Fibroblast of lung (primary cell): ENCODE results near the gene GAA. TPM values are rescaled to one million over a fixed set of nuclear protein-coding genes. Genes with fewer than 3 reads are reported as not detected.

ENCODE experiments used
- DNase-seq, 2 donors: peaks; one replicate each; pipeline versions ENCODE4 v3.0.0 to v3.0.0-alpha.2; 2010; ENCODE audit warnings: low read depth in 2 of 2
- H2AFZ ChIP-seq: 2 replicates; pipeline ENCODE4 v1.5.1; 2012; ENCODE audit warnings: low read length, control low read depth, inconsistent platforms
- H3K27ac ChIP-seq: 2 replicates; pipeline ENCODE4 v1.5.1; 2011; ENCODE audit warnings: low read length, control low read depth; ENCODE audit not compliant: insufficient read depth
- H3K27me3 ChIP-seq: 2 replicates; pipeline ENCODE4 v1.5.1; 2011; ENCODE audit warnings: mild to moderate bottlenecking, low read length; ENCODE audit not compliant: control insufficient read depth, insufficient read depth
- H3K36me3 ChIP-seq: 2 replicates; pipeline ENCODE4 v1.5.1; 2011; ENCODE audit warnings: low read length; ENCODE audit not compliant: control insufficient read depth, insufficient read depth
- H3K4me1 ChIP-seq: 2 replicates; pipeline ENCODE4 v1.5.1; 2011; ENCODE audit warnings: low read length; ENCODE audit not compliant: control insufficient read depth, insufficient read depth; ENCODE audit errors: extremely low read depth
- H3K4me2 ChIP-seq: 2 replicates; pipeline ENCODE4 v1.5.1; 2011; ENCODE audit warnings: low read length, control low read depth; ENCODE audit not compliant: insufficient read depth; ENCODE audit errors: extremely low read depth
- H3K4me3 ChIP-seq, 4 experiments: fragments of 200-600 bp in 1 of 4; sonication (generic) in 1 of 4; replicated peaks in 1 of 4; 2 replicates each; pipeline ENCODE4 v1.5.1; 2011 to 2016; ENCODE audit warnings: low read length in 4 of 4, low read depth in 3 of 4, mild to moderate bottlenecking in 3 of 4, control low read depth in 2 of 4, inconsistent platforms in 1 of 4, mixed read lengths in 1 of 4; ENCODE audit not compliant: insufficient read depth in 1 of 4; ENCODE audit errors: control extremely low read depth in 1 of 4
- H3K79me2 ChIP-seq: 2 replicates; pipeline ENCODE4 v1.5.1; 2012; ENCODE audit warnings: mild to moderate bottlenecking, low read length, inconsistent platforms; ENCODE audit not compliant: control insufficient read depth, insufficient read depth
- H3K9ac ChIP-seq: 2 replicates; pipeline ENCODE4 v1.5.1; 2011; ENCODE audit warnings: mild to moderate bottlenecking, low read length, control low read depth; ENCODE audit not compliant: insufficient read depth
- H3K9me3 ChIP-seq: 2 replicates; pipeline ENCODE4 v1.5.1; 2012; ENCODE audit warnings: low read depth, low read length; ENCODE audit not compliant: control insufficient read depth, insufficient read depth
- H4K20me1 ChIP-seq: 2 replicates; pipeline ENCODE4 v1.5.1; 2011; ENCODE audit warnings: low read length; ENCODE audit not compliant: control insufficient read depth, insufficient read depth; ENCODE audit errors: extremely low read depth
- CTCF ChIP-seq, 2 donors: IDR thresholded peaks in 1 of 2; conservative IDR thresholded peaks in 1 of 2; 1 replicate in 1 of 2; 2 replicates in 1 of 2; pipeline ENCODE4 v1.5.1; 2011 to 2012; ENCODE audit warnings: low read length in 2 of 2, control low read depth in 1 of 2, inconsistent platforms in 1 of 2, low read depth in 1 of 2, mild to moderate bottlenecking in 1 of 2
- EZH2 ChIP-seq: IDR thresholded peaks from 2 replicates; pipeline ENCODE4 v1.5.1; 2012; ENCODE audit warnings: low read length, control low read depth, mild to moderate bottlenecking; ENCODE audit errors: missing control alignments
- polyA plus RNA-seq, 2 donors: library from polyadenylated mRNA; depleted of rRNA in 1 of 2; stranded (reverse) in 1 of 2; unstranded in 1 of 2; fragments of >200 nt; gene quantifications; 2 replicates each; pipeline ENCODE4 v1.2.1, GENCODE V29; 2011 to 2012; ENCODE audit warnings: missing spikeins in 1 of 2
- total RNA-seq: library from RNA; depleted of rRNA; stranded (reverse); fragments of >200 nt; gene quantifications from 2 replicates; pipeline ENCODE4 v1.2.1, GENCODE V29; 2014

GAA gene
- total and polyA plus RNA-seq, 2 donors (not counting 1 experiment from before 2014, with no cell fraction given), result 6.4 to 25.6 TPM

GRCh38 chr17:80097844-80098691 lies 3.3 kb upstream of the GAA start:
- Histone ChIP-seq H4K20me1 (no peaks in the 10 kb centered on the region), H3K27ac (no peak overlapping the region), H3K4me3 (no peak overlapping the region), H3K9ac (no peak overlapping the region), H2AFZ (no peak overlapping the region), H3K36me3 (no peaks in the 10 kb centered on the region), H3K27me3 (peaks cover 4% of the 10 kb centered on the region), H3K4me2 (no peak overlapping the region), H3K79me2 (peaks cover 2% of the 10 kb centered on the region), H3K9me3 (no peaks in the 10 kb centered on the region), H3K4me1 (no peaks in the 10 kb centered on the region)
- DNase-seq, result no peak
- TF ChIP-seq EZH2 (no peak), CTCF (conservative IDR thresholded peaks at IDR 0.05 in 1 of 2, IDR thresholded peaks at IDR 0.05 in 1 of 2; ENCODE audit: low read depth in 1 of 2, low read length in 2 of 2) (no peak)

GRCh38 chr17:80099291-80100034 lies 1.9 kb upstream of the GAA start:
- DNase-seq, result no peak
- no peak overlapping the region for H2AFZ ChIP-seq
- no peaks in the 10 kb centered on the region for H3K36me3 ChIP-seq
- peaks cover 2% of the 10 kb centered on the region for H3K79me2 ChIP-seq
- no peak overlapping the region for H3K4me3 ChIP-seq
- no peaks in the 10 kb centered on the region for H4K20me1 ChIP-seq
- peaks cover 4% of the 10 kb centered on the region for H3K27me3 ChIP-seq
- no peak overlapping the region for H3K4me2 ChIP-seq
- H3K27ac ChIP-seq, result no peak overlapping the region
- H3K9ac ChIP-seq, result no peak overlapping the region
- H3K4me1 ChIP-seq, result no peaks in the 10 kb centered on the region
- TF ChIP-seq CTCF (conservative IDR thresholded peaks at IDR 0.05 in 1 of 2, IDR thresholded peaks at IDR 0.05 in 1 of 2; ENCODE audit: low read depth in 1 of 2, low read length in 2 of 2) (no peak), EZH2 (no peak)
- H3K9me3 ChIP-seq, result no peaks in the 10 kb centered on the region

GRCh38 chr17:80100035-80100323 lies 1.4 kb upstream of the GAA start:
- no peaks in the 10 kb centered on the region for H4K20me1 ChIP-seq
- no peaks in the 10 kb centered on the region for H3K4me1 ChIP-seq
- H3K79me2 ChIP-seq, result peaks cover 2% of the 10 kb centered on the region
- H3K9me3 ChIP-seq, result no peaks in the 10 kb centered on the region
- H2AFZ ChIP-seq, result no peak overlapping the region
- no peak overlapping the region for H3K4me2 ChIP-seq
- H3K4me3 ChIP-seq, result no peak overlapping the region
- TF ChIP-seq EZH2 (no peak), CTCF (conservative IDR thresholded peaks at IDR 0.05 in 1 of 2, IDR thresholded peaks at IDR 0.05 in 1 of 2; ENCODE audit: low read depth in 1 of 2, low read length in 2 of 2) (no peak)
- H3K27me3 ChIP-seq, result peaks cover 4% of the 10 kb centered on the region
- no peak for DNase-seq
- no peaks in the 10 kb centered on the region for H3K36me3 ChIP-seq
- no peak overlapping the region for H3K27ac ChIP-seq
- no peak overlapping the region for H3K9ac ChIP-seq
